OCI-LY3 (cell line): ENCODE results near the gene ZNF19.

Experiments
- H2AFZ ChIP-seq: fragments of 200-600, 300-600 bp; shearing (Covaris generic); 2 replicates; pipeline ENCODE4 v1.6.0; 2014; ENCODE audit warnings: antibody characterized with exemption, low read depth, low read length
- H3K27ac ChIP-seq: fragments of 200-600, 300-600 bp; sonication (generic); 2 replicates; pipeline ENCODE4 v1.5.1; 2014; ENCODE audit warnings: mild to moderate bottlenecking, low read length, moderate library complexity, mixed read lengths
- H3K27me3 ChIP-seq: fragments of 200-600, 300-600 bp; sonication (generic); 2 replicates; pipeline ENCODE4 v1.6.1; 2014; ENCODE audit warnings: low read depth, low read length, mixed read lengths
- H3K36me3 ChIP-seq: fragments of 200-600, 300-600 bp; sonication (generic); replicated peaks from 2 replicates; pipeline ENCODE3; 2014; ENCODE audit warnings: low read depth, low read length, mixed read lengths
- H3K4me1 ChIP-seq: fragments of 300-600, 200-600 bp; sonication (generic); 2 replicates; pipeline ENCODE4 v1.6.1; 2014; ENCODE audit warnings: low read length, mixed read lengths
- H3K4me2 ChIP-seq: fragments of 200-600, 300-600 bp; sonication (generic); 2 replicates; pipeline ENCODE4 v1.6.1; 2014; ENCODE audit warnings: low read length, mixed read lengths
- H3K4me3 ChIP-seq: fragments of 300-600, 200-600 bp; sonication (generic); 2 replicates; pipeline ENCODE4 v1.5.1; 2014; ENCODE audit warnings: antibody characterized with exemption, mild to moderate bottlenecking, low read length, moderate library complexity
- H3K79me2 ChIP-seq: fragments of 300-600, 200-600 bp; shearing (Covaris generic); 2 replicates; pipeline ENCODE4 v1.6.1; 2014; ENCODE audit warnings: mild to moderate bottlenecking, low read length, mixed read lengths
- H3K9ac ChIP-seq: fragments of 300-600, 200-600 bp; shearing (Covaris generic); 2 replicates; pipeline ENCODE4 v1.6.0; 2014; ENCODE audit warnings: mild to moderate bottlenecking, low read length, moderate library complexity
- H3K9me3 ChIP-seq: fragments of 200-600, 300-600 bp; shearing (Covaris generic); 2 replicates; pipeline ENCODE4 v1.6.1; 2014; ENCODE audit warnings: low read length, mixed read lengths; ENCODE audit not compliant: insufficient read depth
- H4K20me1 ChIP-seq: fragments of 200-600, 300-600 bp; sonication (generic); 2 replicates; pipeline ENCODE4 v1.6.1; 2016; ENCODE audit warnings: low read length, mixed read lengths; ENCODE audit not compliant: insufficient read depth
- CTCF ChIP-seq: fragments of 200-600, 300-600 bp; sonication (generic); IDR thresholded peaks from 2 replicates; pipeline ENCODE4 v1.5.1; 2014; ENCODE audit warnings: antibody characterized with exemption, low read length, low read depth
- EZH2phosphoT487 ChIP-seq: fragments of 200-600 bp; shearing (Covaris generic); IDR thresholded peaks from 2 replicates; pipeline ENCODE4 v1.6.1; 2018; ENCODE audit warnings: antibody characterized with exemption, mixed run types, low read depth

Gene ZNF19

GRCh38 chr16:71448274-71448866 lies 40.8 kb downstream of the ZNF19 start:
- H3K79me2 ChIP-seq = no peaks in the 10 kb centered on the region
- TF ChIP-seq EZH2phosphoT487 (no peak), CTCF (no peak)
- H4K20me1 ChIP-seq = no peaks in the 10 kb centered on the region
- no peak overlapping the region for H3K4me3 ChIP-seq
- no peak overlapping the region for H2AFZ ChIP-seq
- no peaks in the 10 kb centered on the region for H3K27me3 ChIP-seq
- no peak overlapping the region for H3K9ac ChIP-seq
- H3K4me1 ChIP-seq = no peaks in the 10 kb centered on the region
- peaks cover 38% of the 10 kb centered on the region for H3K9me3 ChIP-seq
- peaks cover 66% of the 10 kb centered on the region for H3K36me3 ChIP-seq
- no peak overlapping the region for H3K4me2 ChIP-seq
- no peak overlapping the region for H3K27ac ChIP-seq

- Histone ChIP-seq H4K20me1 (no peaks in the 10 kb centered on the region), H2AFZ (no peak overlapping the region), H3K9me3 (peaks cover 17% of the 10 kb centered on the region), H3K79me2 (no peaks in the 10 kb centered on the region), H3K4me3 (no peak overlapping the region), H3K27ac (no peak overlapping the region), H3K9ac (no peak overlapping the region), H3K36me3 (peaks cover 20% of the 10 kb centered on the region), H3K4me2 (no peak overlapping the region), H3K4me1 (no peaks in the 10 kb centered on the region), H3K27me3 (0 out of 2 replicates have a peak, but pooled peaks cover 13% of the 10 kb centered on the region)
- TF ChIP-seq CTCF (no peak), EZH2phosphoT487 (no peak)
Measured at GRCh38 chr16:71443714-71444113, 45.4 kb downstream of the ZNF19 start.

GRCh38 chr16:71442051-71442440 lies 47.1 kb downstream of the ZNF19 start, which contains the start of gene TLE7:
TLE7 (minus strand) TSS chr16:71442054; CDS start chr16:71433324, 8,730 bp downstream.
- no peaks in the 10 kb centered on the region for H3K4me1 ChIP-seq
- no peak within 1 kb of the TSS for H2AFZ ChIP-seq
- no peaks in the 10 kb centered on the region for H3K79me2 ChIP-seq
- H3K9ac ChIP-seq = no peak within 1 kb of the TSS
- H3K27ac ChIP-seq = no peak within 1 kb of the TSS
- no peaks in the 10 kb centered on the region for H4K20me1 ChIP-seq
- H3K4me3 ChIP-seq = no peak within 1 kb of the TSS
- 0 out of 2 replicates have a peak, but pooled peaks cover 2% of the 10 kb centered on the region for H3K9me3 ChIP-seq
- H3K4me2 ChIP-seq = no peak within 1 kb of the TSS
- peaks cover 4% of the 10 kb centered on the region for H3K36me3 ChIP-seq
- H3K27me3 ChIP-seq = 0 out of 2 replicates have a peak, but pooled peaks cover 14% of the 10 kb centered on the region
- no peak for TF ChIP-seq CTCF

GRCh38 chr16:71441348-71442050 lies 47.6 kb downstream of the ZNF19 start:
- H3K36me3 ChIP-seq = no peaks in the 10 kb centered on the region
- no peak overlapping the region for H3K4me2 ChIP-seq
- H4K20me1 ChIP-seq = no peaks in the 10 kb centered on the region
- H3K4me1 ChIP-seq = no peaks in the 10 kb centered on the region
- H2AFZ ChIP-seq = no peak overlapping the region
- no peaks in the 10 kb centered on the region for H3K9me3 ChIP-seq
- H3K27me3 ChIP-seq = 0 out of 2 replicates have a peak, but pooled peaks cover 14% of the 10 kb centered on the region
- no peak overlapping the region for H3K9ac ChIP-seq
- no peak overlapping the region for H3K27ac ChIP-seq
- H3K79me2 ChIP-seq = no peaks in the 10 kb centered on the region
- no peak overlapping the region for H3K4me3 ChIP-seq
- TF ChIP-seq CTCF (no peak), EZH2phosphoT487 (no peak)
